ENCODE data around the gene MDFIC2.

MDFIC2 gene

GRCh38 chr3:70177881-70178645, 134.4 kb downstream of the MDFIC2 start:
- no peak for DNase-seq

GRCh38 chr3:70176224-70176623, 136.2 kb downstream of the MDFIC2 start:
- DNase-seq = no peak

DNA sequence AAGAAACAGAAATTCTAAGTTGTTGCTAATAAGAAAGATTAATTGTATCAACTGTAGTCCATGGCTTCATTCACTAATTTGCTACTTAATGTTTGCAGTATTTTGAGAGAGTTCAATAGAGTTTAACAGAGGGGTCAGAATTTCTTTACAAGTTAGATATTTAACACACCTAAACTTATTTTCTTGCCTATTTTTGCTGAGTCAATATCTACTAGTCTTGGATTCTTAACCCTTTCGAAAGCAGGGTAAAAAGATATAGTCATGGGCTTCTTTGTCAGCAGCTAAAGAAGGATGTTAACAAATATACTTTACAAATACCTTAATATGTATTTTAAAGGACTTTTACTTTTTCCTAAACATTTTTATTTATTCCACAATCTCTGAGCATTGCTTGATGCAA, 155.6 kb downstream of the MDFIC2 start:
- no peak for DNase-seq

DNA sequence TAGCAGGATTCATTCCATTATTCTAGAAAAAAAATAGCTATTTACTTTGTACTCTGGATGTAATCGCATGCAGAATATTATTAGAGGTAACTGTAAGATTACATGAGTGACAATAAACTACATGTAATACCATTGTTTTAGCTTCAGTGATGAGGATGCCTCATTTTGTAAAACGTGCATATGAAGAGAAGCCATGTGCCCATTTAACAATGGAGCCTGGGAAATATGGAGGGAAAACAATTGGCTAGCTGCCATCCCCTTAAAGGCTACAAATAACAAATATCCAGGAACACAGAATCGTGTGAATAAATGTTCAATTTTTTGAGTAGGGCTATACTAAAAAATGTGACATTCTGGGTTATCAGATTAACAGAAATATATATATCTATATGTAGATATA, 161.8 kb downstream of the MDFIC2 start:
- no peak for DNase-seq

GRCh38 chr3:70149714-70150400, 162.6 kb downstream of the MDFIC2 start:
- no peak for DNase-seq
